ENCODE data around the gene GPX2.

The GPX2 gene

DNA sequence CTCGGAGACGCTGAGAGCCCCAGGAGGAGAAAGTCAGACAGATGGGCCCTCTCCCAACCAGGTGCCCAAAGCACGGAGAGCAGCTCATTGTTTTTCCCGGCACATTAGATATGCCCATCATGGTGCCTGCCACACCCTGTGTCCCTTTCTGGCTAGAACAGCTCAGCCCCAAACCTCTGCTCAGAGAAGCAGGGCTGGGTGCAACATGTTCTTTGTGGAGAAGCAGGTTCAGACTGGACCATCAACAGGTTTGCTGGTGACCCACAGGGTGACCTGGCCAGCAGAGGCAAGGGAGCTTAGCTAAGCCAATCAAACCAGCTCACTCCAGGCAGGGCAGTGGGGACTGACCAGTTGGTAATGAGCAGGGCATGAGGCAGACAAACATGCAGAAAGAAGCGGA is 16.2 kb upstream of the GPX2 start:
- DNase-seq = no peak

DNA sequence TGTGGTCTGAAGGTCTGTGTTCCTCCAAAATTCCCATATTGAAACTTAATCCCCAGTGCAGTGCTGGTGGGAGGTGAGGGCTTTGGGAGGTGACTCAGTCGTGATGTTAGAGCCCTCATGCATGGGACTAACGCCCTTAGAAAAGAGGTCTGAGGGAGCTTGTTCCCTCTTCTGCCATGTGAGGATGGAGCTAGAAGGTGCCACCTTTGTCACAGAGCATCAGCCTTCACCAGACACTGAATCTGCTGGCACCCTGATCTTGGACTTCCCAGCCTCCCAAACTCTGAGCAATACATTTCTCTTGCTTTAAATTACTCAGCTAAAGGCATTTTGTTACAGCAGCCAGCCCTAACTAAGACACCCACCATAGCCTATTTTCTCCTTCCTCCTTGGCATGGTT is 15.7 kb upstream of the GPX2 start:
- no peak for DNase-seq

DNA sequence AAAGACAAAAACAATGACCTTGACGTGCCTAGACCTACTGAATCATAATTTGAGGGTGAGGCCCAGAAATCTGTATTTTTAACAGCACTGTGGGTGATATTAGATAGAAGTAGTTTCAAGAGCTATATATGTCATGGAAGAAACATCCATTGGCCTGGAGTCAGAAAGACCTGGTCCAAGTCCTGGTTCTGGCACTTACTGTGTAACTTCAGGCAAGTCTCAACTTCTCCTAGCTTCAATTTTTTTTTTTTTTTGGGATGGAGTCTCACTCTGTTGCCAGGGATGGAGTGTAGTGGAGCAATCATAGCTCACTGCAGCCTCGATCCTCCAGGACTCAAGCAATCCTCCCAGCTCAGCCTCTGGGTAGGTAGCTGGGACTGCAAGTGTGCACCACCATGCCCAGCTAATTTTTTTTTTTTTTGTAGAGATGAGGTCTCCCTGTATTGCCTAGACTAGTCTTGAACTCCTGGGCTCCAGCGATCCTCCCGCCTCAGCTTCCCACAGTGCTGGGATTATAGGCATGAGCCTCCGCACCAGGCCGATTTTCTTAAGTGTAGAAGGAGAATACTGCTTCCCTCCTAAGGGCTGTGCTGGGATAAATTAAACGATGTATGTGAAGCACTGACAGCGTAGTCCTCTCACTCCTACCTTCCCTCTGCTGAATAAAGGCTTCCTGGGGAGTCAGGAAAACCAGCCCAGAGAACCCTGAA is 14.3 kb upstream of the GPX2 start:
- no peak for DNase-seq

DNA sequence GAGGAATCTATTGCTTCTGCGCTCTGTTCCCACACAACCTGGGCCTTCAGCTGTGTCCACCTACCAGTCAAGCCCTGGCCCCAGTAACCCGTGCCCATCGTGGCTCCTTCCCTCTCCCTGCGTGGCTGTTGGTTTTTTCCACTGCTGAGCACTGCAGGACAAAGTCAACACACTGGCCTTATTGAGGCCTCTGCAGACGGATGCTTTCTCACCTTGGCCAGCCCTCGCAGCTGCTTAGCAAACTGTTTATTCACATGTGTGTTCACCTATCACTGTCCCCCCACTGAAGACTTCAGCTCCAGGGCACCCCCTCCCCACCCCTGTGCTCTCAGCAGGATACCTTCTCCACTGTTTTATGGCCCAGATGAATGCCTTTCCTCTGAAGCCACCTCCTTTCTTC is 12.8 kb upstream of the GPX2 start:
- DNase-seq = no peak

DNA sequence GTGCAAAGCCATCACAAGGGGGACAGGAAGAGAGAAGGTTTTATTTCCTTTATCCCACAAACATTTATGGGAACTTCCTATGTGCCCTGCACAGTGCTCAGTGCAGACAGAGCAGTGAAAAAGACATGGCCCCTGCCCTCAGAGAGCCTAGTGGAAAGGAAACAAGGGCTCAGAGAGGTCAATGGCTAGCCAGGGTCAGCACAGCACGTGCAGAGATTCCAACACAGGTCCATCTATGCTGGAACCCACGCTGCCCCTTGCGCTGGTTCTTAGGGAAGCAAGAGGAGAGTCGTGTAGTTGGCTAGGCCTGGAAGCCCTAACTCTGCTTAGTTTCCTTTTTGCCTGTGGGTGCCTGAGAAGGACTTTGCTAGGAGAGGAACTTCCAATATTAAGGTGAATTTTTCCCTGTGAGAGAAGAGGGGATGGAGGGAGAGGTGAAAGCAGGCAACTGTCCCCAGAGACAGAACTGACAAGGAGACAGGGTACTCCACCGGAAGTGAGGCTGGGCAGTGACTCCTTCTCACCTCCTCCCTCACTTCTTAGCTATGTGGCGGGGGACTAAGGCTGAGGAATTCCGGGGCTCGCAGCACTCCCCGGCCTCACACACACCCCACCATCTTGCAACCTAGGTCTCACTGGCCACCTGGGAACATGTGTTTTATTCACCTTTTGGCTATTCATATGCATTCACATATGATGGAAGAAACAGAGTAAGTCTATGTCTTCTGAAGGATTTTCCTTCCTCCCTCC is 12.1 kb upstream of the GPX2 start:
- no peak for DNase-seq

DNA sequence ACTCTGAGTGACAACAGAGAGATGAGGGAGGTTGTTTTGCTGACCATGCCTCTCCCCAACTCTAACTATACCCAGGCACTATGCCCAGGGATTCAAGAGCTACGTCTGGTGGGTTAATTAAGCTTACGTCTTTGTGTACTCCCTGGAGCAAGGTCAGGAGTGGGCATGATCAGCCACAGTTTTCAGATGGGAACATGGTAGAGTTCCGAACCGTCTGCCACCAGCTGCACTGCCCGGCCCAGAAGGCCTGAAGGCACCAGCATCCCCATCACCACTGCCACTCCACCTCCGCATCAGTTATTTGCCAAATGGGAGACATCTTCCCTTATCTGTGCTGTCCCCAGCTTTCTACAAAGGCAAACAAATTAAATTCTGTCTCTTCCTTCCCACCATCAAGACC is 11.1 kb upstream of the GPX2 start:
- no peak for DNase-seq

DNA sequence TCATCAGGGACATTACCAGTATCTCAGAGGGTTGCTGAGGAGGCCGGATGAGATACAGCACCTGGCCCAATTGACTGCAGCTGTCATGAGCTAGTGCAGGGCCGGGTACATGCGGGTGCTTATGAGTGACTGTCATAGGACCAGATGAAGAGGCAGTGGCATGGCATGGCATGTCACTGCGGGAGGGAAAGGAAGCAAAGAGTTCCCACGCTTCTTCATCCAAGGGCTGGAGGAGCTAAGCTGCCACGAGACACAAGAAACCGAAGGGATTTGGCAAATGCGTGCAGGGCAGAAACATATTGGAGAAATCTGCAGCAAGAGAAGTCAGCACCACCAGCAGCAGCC is 10.7 kb upstream of the GPX2 start:
- no peak for DNase-seq

DNA sequence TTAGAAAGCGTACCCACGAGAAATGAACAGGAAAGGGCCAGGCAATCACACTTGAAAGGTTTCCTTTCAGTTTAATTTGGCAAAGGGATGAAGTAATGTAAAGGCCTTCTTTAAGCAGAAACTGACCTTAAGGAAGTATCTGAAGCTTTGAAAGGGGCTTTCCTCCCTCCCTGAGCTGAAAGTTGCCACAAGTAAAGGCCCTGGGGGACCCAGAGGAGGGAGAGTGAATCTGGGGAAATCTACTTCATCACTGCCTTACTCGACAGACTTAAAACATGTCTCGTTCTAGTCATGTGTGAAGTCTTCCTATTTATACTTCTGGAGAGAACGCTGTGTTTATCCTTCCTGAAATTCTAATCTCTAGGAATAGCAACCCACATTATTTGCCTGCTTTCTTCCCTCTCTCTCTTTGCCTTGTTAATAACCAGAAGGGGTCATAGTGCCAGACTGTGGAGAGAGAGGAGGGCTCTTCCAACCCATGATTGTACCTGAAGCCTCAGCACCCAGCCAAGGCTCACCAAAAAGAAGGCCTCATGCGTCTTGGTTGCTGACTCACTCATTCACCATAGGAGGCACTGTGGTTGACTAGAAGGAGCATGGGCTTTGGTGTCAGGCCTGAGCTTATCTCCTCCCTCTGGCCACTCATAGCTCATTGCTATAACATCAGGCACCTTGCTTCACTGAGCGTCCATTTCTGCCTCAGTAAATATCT is 10.2 kb upstream of the GPX2 start:
- no peak for DNase-seq

DNA sequence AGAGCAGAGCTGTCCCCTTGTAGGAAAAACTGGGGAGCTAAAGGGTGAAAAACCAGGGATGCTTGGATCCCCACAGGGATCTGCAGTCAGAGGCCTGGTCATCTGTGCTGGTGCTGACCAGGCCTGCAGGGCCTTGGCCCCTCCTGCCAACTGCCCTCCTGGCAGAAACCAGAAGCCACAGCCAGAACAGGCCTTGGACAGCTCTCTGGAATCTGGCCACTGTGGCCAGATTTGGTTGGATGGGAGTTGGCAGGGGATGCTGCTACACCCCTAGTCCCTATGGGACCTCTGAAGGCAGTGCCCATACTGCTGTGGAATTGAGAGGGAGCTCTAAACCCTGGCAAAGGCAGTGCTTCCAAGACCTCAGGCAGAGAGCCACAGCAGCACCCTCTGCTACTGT is 9.2 kb upstream of the GPX2 start:
- no peak for DNase-seq

DNA sequence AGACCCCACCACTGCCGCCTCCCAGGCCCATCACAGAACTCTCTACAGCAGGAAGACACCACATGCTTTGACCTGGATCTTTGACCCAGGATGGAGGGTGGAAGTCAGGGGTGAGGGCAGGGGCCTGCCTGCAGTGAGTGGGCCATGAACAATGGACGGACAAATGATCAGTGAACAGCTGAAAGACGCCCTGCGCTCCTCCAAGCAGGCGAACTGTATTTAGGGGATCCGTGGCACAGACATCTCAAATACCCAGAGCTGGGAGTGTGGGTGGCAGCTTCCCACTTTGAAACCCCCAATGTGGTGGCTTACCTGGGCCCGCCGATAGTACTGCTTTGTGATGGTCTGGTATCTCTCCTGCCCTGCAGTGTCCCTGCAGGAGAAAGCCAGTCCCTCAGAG is 8.7 kb upstream of the GPX2 start:
- DNase-seq = no peak

DNA sequence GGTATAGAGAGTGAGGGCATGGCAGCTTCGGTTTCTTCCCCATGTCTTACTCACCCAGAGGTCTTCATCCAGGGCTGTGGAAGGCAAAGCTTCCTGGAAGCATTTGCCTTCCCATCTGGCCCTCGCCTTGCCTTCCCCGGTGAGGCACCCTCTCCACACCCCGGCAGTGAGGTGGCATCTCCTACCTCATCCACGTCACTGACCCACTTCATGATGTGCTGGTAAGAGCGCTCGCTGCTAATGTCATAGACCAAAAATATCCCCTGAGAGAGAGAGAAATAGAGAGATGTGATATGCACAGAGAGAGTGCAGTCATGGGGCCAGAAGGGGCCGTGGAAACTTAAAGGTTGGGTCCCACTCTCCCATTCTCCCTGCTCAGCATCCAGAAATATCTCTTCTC is 8.3 kb upstream of the GPX2 start:
- no peak for DNase-seq

DNA sequence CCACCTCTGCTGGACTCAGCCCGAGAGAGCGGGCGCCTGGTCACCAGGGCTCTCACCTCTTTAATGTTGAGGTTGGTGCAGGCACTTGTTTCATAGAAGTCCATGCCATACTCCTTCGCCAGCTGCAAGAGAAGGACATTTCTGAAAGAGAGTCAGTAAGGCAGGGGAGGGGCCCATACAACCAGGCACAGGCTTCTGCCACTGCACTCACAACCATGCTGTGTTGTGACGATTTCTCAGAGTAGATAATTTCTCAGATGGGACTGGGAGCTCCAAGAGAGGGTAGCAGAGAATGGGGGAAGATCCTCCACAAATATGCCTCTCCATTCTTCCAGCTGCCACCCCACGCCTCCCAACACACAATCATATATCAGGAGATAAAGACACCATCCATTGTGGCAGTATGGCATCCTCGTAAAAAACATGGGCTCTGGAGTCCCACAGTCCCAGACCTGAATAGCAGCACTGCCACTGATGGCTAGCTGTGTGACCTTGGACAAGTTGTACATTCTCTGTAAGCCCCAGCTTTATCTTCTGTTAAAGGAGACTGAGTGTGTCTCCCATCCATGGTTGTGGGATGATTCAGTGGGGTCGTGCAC is 6.2 kb upstream of the GPX2 start:
- DNase-seq = no peak

DNA sequence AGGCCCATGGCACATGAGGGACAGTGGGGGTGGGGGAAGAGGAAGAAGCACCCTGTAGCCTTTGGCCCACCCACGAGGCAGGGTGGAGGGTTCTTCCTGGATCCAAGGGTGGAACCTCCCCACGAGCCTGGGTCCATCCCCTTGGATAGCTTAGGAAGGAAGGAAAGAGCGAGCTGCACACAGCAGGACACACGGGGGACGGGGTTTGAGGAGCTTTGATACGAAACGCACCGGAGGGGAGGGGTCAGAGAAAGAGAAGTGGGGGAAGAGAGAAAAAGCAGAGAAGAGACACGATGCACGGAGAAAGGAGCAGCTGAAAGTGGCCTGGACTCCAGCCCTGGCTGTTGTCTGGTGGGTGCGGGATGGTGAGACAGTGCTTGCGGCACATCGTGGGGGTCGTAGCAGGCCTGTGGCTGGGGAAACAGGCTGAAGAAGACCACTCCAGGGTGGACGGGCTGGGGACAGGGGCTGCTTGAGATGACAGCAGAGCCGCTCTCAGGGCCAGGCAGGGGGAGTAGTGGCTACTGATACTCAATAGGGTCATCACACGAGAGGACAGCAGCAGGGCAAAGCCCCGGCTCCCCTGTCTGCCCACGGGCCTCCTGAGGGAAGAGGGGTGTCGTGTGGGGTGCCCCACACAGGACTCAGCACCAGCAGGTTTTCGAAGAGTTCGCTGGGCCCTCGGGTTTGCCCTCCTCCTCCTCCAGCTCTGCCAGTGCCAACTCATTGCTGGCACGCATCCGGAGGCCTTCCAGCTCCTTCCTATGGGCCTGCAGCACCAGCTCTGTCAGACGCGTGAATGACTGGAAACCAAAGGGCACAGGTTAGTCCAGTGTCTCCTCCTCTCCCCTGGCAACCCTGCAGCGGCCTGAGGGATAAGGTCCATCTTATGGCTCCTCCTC is 5.4 kb upstream of the GPX2 start:
- DNase-seq = no peak

DNA sequence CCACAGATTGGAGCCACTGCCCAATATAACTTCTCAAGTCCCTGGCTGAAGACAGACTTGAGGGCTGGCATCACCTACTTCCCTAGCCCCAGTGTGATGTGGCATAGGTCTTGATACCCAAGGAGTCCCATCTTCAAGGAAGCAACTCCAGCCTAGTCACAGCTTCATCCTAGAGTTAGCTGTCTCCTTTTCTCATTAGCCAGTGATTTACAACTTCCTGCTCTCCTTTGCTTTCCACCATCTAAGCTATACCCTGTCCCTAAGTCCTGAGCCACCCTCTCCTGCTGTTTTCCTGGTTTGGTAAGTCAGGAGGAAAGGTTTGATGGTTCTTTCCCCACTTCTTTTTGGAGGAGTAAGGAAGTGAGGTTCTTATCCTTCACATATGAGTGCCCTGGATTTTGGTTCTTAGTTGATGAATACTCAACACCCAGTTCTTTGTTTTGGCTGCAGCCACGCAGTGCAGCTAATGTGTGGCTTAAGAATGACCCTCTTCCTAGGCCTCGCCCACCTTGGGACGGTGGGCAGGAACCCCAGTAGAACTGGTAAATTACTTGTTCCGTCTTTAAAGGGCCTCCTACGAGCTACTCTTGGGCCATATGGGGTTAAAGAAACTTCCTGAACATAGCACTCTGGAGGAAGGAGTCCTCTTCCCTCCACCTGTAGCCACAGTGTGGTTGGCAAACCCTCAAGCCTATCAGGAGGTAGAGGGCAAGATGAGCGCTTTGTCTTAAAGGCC is 3.9 kb upstream of the GPX2 start:
- no peak for DNase-seq

DNA sequence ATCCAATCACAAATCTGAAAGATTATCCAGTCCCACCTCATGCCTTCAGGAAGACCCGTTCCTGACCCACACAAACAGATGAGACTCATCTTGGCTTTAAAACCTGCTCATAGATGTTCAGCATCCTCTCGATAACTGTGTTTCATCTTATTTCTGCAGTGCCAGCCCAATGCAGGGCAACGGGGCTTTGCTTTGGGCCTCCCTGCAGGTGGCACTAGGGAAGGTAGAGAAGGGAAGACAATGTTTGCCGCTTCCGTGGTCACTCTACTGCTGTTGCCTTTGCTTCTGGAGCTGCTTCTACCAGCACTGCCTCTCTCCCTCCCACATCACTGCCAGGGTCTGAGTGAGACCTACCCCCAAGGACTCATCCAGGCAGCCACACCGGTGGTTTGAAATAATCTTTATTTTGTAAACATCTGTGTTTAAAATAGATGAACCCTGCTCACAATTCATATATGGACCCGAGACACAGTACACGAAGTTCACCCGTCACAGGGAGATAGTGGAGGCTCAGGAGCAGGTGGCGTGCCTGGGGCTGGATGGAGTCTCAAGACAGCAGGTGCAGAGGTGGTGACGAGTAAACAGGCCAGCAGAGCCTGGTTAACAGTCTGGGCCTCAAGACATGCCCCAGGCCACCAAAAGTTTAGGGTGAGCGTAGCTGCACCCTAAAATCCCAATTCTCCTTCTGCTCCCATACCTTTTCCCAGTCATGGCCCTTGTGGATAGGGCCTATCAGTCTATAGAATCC is 3.1 kb upstream of the GPX2 start:
- no peak for DNase-seq

DNA sequence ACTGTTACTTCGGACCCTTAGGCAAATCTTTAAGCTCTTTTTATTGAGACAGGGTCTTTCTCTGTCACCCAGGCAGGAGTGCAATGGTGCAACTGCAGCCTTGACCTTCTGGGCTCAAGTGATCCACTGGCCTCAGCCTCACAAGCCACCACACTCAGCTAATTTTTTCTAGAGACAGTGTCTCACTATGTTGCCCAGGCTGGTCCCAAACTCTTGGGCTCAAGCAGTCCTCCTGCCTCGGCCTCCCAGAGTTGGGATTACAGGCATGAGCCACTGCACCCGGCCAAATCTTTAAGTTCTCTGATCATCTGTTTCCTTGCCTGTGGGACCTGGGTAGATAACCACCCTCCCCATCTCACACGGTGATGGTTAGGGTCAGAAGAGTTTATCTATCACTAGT is 2.3 kb upstream of the GPX2 start:
- DNase-seq = no peak

DNA sequence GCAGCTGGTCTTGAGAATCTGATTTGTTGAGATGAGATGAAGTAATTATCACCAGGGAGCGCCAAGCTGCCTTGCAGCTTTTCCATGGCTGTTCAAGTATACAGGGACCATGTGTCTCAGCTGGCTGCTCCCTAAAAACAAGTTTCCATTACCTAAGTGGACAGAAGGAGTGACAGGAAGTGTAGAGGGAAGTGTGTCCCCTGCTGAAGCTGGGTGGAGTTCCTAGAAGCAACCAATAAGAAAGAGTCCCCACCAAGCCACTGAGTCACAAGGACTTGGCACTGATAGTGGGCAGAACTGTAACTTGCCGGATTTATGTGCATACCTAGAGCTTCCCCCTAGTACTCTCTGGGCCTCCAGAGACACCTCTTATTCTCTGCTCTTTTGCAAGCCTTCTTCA is 1.5 kb upstream of the GPX2 start:
- DNase-seq = no peak

DNA sequence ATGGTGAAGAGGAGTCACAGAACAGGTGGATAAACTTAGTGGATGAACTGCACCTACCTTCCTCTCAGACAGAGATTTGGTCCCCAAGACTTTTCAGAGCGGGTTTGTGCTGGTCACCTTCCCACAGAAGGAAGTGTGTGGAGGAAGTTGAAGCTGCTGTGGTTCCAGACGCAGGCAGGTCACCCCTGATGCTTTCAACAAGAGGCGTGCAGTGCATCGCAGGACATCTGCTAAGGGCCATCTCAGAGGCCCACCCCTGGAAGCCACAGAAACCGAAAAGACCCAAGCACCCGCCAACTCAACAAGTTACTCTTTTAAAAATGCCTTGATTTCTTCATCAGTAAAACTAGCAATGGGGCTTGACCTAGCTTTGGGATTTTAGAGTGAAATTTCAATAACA is 1.0 kb upstream of the GPX2 start:
- DNase-seq = no peak

DNA sequence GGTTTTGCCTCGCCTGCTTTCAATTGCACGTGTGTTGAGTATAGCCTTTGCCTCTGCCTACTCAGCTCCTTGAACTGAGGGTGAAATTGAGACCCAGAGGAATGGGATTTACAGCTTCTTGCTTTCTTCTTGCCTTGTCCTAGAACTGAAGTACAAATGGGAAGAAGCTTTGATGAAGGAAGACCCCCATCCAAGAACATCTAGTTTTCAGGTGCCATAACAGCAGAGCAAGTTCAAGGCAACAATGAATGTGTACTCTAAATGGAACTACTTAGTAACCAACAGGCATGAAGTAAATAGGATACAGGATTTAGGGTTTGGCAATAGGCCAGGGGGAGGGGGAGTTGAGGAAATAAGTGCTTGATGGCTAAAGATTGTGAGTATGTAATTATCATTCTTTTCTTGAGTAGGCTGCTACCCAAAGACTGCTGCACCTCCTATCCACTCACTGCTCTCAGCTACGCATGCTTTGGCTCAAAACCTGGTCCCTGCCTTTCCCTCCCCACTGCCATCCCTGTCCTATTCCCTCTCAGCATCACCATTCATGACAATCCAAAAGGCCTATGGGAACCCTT is 2.1 kb downstream of the GPX2 start:
- DNase-seq = no peak

DNA sequence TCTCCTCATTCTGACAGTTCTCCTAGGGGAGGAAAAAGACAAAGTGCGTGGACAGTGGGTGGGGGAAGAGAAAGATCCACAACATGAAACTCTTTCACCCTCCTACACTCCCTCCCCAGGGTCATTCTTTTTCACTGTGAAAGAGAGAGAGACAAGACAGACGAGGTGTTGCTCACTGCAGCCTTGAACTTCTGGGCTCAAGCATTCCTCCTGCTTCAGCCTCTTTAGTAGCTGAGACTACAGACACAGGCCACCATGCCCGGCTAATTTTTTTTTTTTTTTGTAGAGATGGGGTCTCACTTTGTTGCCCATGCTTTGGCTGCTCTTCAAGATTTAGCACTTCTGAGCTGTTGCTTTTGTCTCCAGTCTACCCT is 2.7 kb downstream of the GPX2 start:
- DNase-seq = no peak

Data from amniotic stem cell (primary cell).